Astrocyte of the spinal cord (primary cell): ENCODE results near the gene NR1H3.

Source experiments
- DNase-seq: peaks from one replicate; pipeline ENCODE4 v3.0.0; 2011; ENCODE audit warnings: low read depth, low spot score
- H3K4me3 ChIP-seq: 2 replicates; pipeline ENCODE4 v1.5.1; 2011; ENCODE audit warnings: low read depth, mild to moderate bottlenecking, low read length, moderate library complexity
- in situ Hi-C: cut with HindIII; loops from 2 replicates; pipeline ENCODE4 v1.10.0; 2017; ENCODE audit warnings: low sequenced_read_pairs
- TF ChIP-seq, protein P1 (sequence below): IDR thresholded peaks from 2 replicates; pipeline ENCODE4 v1.5.1; 2012; ENCODE audit warnings: low read depth, mild to moderate bottlenecking, low read length, inconsistent platforms

Gene NR1H3

DNA sequence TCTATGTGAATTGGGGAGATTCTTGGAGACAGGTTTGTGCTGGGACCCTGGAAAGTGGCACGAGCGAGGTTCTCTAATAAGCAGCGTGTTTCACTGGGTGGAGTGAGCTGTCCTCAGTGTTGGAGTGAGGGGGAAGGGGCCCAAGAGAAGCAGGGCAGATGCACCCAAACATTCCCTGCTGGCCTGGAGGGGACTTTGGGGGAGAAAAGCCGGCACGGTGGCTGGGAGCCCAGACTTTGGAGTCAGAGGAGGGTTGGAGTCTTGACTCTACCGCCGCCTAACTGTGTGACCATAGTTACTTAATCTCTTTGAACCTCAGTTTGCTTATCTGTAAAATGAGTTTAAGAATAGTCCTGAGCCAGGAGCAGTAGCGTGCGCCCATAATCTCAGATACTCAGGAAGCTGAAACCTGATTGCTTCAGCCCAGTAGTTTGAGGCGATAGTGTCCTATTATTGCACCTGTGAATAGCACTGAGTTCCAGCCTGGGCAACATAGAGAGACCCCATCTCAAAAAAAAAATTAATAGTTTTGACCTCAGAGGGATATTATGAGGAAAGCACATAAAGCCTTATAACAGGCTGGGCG lies 614 bp downstream of the NR1H3 start:
- peak overlapping the region; percentile 10 for H3K4me3 ChIP-seq
- no peak for DNase-seq
- in situ Hi-C loops = no loop called here

DNA sequence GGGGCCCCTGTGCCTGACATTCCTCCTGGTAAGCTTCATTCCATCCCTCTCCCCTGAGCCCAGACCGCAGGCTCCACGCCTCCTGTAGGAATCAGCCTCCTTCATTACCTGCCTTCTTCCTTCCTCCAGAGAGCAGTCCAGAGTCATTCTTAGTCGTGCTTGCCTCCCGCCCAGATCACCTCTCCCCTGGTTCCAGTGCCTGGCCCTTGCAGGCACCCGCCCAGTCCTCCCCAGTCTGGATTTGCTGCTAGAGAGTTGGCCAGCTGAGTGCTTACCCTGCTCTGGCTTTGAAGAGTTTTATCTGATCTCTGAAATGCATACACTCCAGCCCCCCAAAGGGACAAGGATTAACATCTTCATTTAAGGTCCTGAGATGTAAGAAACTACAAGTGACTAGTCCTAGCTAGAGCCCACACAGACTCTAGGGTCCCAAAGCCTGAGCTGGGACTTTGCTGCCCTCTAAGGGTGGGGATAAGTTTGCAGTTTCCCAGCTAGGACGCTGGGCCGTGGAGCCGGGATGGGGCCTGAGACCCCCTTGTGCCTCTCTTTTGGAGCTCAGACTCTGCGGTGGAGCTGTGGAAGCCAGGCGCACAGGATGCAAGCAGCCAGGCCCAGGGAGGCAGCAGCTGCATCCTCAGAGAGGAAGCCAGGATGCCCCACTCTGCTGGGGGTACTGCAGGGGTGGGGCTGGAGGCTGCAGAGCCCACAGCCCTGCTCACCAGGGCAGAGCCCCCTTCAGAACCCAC lies 1.6 kb downstream of the NR1H3 start:
- peak; percentile 35 for DNase-seq

More for the DNA sequence above, 614 bp downstream of the NR1H3 start:
- TF ChIP-seq, protein P1, sequence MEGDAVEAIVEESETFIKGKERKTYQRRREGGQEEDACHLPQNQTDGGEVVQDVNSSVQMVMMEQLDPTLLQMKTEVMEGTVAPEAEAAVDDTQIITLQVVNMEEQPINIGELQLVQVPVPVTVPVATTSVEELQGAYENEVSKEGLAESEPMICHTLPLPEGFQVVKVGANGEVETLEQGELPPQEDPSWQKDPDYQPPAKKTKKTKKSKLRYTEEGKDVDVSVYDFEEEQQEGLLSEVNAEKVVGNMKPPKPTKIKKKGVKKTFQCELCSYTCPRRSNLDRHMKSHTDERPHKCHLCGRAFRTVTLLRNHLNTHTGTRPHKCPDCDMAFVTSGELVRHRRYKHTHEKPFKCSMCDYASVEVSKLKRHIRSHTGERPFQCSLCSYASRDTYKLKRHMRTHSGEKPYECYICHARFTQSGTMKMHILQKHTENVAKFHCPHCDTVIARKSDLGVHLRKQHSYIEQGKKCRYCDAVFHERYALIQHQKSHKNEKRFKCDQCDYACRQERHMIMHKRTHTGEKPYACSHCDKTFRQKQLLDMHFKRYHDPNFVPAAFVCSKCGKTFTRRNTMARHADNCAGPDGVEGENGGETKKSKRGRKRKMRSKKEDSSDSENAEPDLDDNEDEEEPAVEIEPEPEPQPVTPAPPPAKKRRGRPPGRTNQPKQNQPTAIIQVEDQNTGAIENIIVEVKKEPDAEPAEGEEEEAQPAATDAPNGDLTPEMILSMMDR = no peak

DNA sequence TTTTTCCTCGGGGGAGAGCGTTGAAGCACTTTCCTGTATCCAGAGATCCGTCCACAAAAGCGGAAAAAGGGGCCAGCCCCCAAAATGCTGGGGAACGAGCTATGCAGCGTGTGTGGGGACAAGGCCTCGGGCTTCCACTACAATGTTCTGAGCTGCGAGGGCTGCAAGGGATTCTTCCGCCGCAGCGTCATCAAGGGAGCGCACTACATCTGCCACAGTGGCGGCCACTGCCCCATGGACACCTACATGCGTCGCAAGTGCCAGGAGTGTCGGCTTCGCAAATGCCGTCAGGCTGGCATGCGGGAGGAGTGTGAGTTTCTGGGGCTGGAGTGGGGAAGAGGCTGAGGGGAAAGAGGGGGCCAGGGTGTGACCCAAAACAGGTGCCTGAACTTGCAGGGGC lies 2.6 kb downstream of the NR1H3 start:
- no peak overlapping the region for H3K4me3 ChIP-seq
- TF ChIP-seq, protein P1 = no peak
- no peak for DNase-seq
- in situ Hi-C loops = no loop called here

More for the DNA sequence above, 1.6 kb downstream of the NR1H3 start:
- H3K4me3 ChIP-seq = no peak overlapping the region
- in situ Hi-C loops = no loop called here
- TF ChIP-seq, protein P1 = peak; percentile 71

DNA sequence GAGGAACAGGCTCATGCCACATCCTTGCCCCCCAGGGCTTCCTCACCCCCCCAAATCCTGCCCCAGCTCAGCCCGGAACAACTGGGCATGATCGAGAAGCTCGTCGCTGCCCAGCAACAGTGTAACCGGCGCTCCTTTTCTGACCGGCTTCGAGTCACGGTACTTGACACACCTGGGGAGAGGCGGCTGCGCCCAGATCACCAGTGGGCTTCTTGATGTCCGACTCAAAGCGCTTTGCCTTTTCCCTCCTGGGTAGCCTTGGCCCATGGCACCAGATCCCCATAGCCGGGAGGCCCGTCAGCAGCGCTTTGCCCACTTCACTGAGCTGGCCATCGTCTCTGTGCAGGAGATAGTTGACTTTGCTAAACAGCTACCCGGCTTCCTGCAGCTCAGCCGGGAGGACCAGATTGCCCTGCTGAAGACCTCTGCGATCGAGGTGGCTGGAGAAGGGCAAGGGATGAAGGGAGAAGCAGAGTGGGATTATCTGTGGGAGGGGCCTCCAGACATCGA lies 3.5 kb downstream of the NR1H3 start:
- TF ChIP-seq, protein P1 = no peak
- in situ Hi-C loops = no loop called here
- H3K4me3 ChIP-seq = no peak overlapping the region
- DNase-seq = no peak

DNA sequence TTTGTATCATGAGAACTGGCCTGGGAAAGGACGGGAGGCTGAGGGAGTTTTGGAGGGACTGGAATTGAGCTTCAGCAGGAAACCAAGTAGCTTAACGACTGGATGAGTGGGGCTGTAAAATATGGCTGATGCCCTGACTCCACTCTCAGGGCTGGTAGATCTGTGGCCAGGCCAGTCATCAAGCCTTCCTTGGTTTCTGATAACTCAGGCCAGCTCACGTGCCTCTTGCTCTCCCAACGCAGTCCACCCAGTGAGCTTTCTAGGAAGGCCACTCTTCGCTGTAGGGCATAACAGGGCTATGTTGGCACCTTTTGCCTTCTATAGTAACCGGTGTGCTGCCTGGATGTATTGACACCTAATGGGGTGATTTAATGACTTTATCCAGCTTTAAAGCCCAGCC lies 6.3 kb downstream of the NR1H3 start:
- no peak for DNase-seq
- no peak overlapping the region for H3K4me3 ChIP-seq
- TF ChIP-seq, protein P1 = no peak
- in situ Hi-C loops = no loop called here

DNA sequence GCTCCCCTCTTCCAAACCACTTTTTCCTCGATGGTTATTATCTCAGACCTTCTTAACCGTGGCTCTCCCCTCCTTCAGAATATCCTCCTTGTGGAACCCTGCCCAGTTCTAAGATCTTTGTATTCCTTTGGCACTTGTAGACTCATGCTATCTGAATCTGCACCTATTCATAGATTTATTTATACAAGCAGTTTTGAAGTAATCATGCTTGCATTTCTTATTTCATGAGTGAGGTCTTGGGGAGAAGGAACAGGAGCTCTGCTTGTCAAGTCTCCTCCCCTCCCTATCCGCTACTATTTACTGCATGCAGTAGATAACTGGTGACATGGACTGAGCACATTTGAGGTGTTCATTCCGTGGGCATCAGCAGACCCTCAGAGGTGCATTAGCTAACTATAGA lies 6.7 kb downstream of the NR1H3 start:
- no peak overlapping the region for H3K4me3 ChIP-seq
- in situ Hi-C loops = no loop called here
- TF ChIP-seq, protein P1 = no peak
- peak; percentile 40 for DNase-seq
